ENCODE results near the gene LIMS2. TPM values are rescaled to one million over a fixed set of nuclear protein-coding genes. Genes with fewer than 3 reads are reported as not detected.

Gene LIMS2
- total and polyA plus RNA-seq, 2 experiments from 2014 or later, result 32.9 to 48.8 TPM

GRCh38 chr2:127605691-127606263 lies 69.6 kb downstream of the LIMS2 start:
- no peaks in the 10 kb centered on the region for H3K27me3 ChIP-seq
- H3K4me3 ChIP-seq, result no peak overlapping the region
- no peak for TF ChIP-seq CTCF (IDR thresholded peaks at IDR 0.05; ENCODE audit: low read depth, low read length)
- DNase-seq (ENCODE audit: low read depth in 1 of 2, low spot score in 1 of 2), result no peak
- H3K9me3 ChIP-seq (ENCODE audit: low read depth), result no peaks in the 10 kb centered on the region
- no peaks in the 10 kb centered on the region for H3K36me3 ChIP-seq
- no peaks in the 10 kb centered on the region for H3K4me1 ChIP-seq (ENCODE audit: low read depth)
- no peak overlapping the region for H3K27ac ChIP-seq

- Histone ChIP-seq H3K9me3 (ENCODE audit: low read depth) (no peaks in the 10 kb centered on the region), H3K36me3 (no peaks in the 10 kb centered on the region), H3K4me1 (ENCODE audit: low read depth) (no peaks in the 10 kb centered on the region), H3K27ac (no peak overlapping the region), H3K27me3 (no peaks in the 10 kb centered on the region), H3K4me3 (no peak overlapping the region)
- TF ChIP-seq CTCF (IDR thresholded peaks at IDR 0.05; ENCODE audit: low read depth, low read length), result no peak
- peak in 1 of 2 donors; percentile 16 for DNase-seq (ENCODE audit: low read depth in 1 of 2, low spot score in 1 of 2)
Observed at GRCh38 chr2:127604986-127605385, 70.3 kb downstream of the LIMS2 start.

GRCh38 chr2:127599211-127599610 lies 76.1 kb downstream of the LIMS2 start:
- Histone ChIP-seq H3K36me3 (no peaks in the 10 kb centered on the region), H3K27ac (no peak overlapping the region), H3K4me1 (ENCODE audit: low read depth) (no peaks in the 10 kb centered on the region), H3K9me3 (ENCODE audit: low read depth) (no peaks in the 10 kb centered on the region), H3K27me3 (no peaks in the 10 kb centered on the region), H3K4me3 (no peak overlapping the region)
- DNase-seq (ENCODE audit: low read depth in 1 of 2, low spot score in 1 of 2), result peak in 1 of 2 donors; percentile 5
- TF ChIP-seq CTCF (IDR thresholded peaks at IDR 0.05; ENCODE audit: low read depth, low read length), result no peak

- Histone ChIP-seq H3K4me3 (no peak overlapping the region), H3K4me1 (ENCODE audit: low read depth) (no peaks in the 10 kb centered on the region), H3K36me3 (no peaks in the 10 kb centered on the region), H3K27me3 (no peaks in the 10 kb centered on the region), H3K27ac (no peak overlapping the region), H3K9me3 (ENCODE audit: low read depth) (no peaks in the 10 kb centered on the region)
- DNase-seq (ENCODE audit: low read depth in 1 of 2, low spot score in 1 of 2), result no peak
- TF ChIP-seq CTCF (IDR thresholded peaks at IDR 0.05; ENCODE audit: low read depth, low read length), result no peak
Observed at GRCh38 chr2:127598711-127599110, 76.6 kb downstream of the LIMS2 start.

- no peaks in the 10 kb centered on the region for H3K27me3 ChIP-seq
- no peaks in the 10 kb centered on the region for H3K9me3 ChIP-seq (ENCODE audit: low read depth)
- H3K36me3 ChIP-seq, result no peaks in the 10 kb centered on the region
- no peak for TF ChIP-seq CTCF (IDR thresholded peaks at IDR 0.05; ENCODE audit: low read depth, low read length)
- H3K4me1 ChIP-seq (ENCODE audit: low read depth), result no peaks in the 10 kb centered on the region
- DNase-seq (ENCODE audit: low read depth in 1 of 2, low spot score in 1 of 2), result no peak
- no peak overlapping the region for H3K27ac ChIP-seq
- H3K4me3 ChIP-seq, result no peak overlapping the region
Observed at GRCh38 chr2:127597984-127598380, 77.3 kb downstream of the LIMS2 start.
